ENCODE measurements around the gene ERMARD.

GRCh38 chr6:169788809-169789145 lies 37.4 kb downstream of the ERMARD start:
- TF ChIP-seq EZH2 (IDR thresholded peaks at IDR 0.05; ENCODE audit: insufficient read depth, poor library complexity, severe bottlenecking) (no peak), EZH2phosphoT487 (IDR thresholded peaks at IDR 0.05; ENCODE audit: insufficient read depth, low read depth) (no peak)
